DND-41 (cell line): ENCODE results near the gene ZDHHC13.

Experiments used
- ATAC-seq: fragments of 200-7000 bp; cut with Tn5 transposase; 3 replicates; pipeline ENCODE4 v1.9.1; 2021; ENCODE audit warnings: low read depth; ENCODE audit not compliant: insufficient read depth
- DNase-seq: peaks from one replicate; pipeline ENCODE4 v3.0.0-alpha.2; 2020
- H2AFZ ChIP-seq: 2 replicates; pipeline ENCODE4 v1.6.0; 2012; ENCODE audit warnings: low read depth, low read length
- H3K27ac ChIP-seq: 2 replicates; pipeline ENCODE4 v1.5.1; 2012; ENCODE audit warnings: low read length, inconsistent platforms
- H3K27me3 ChIP-seq: fragments of 200-600 bp; sonication (generic); 2 replicates; pipeline ENCODE4 v1.6.0; 2012; ENCODE audit warnings: low read length, mild to moderate bottlenecking, inconsistent platforms; ENCODE audit not compliant: insufficient read depth, poor library complexity
- H3K36me3 ChIP-seq: 2 replicates; pipeline ENCODE4 v1.5.1; 2012; ENCODE audit warnings: low read length, inconsistent platforms; ENCODE audit not compliant: insufficient read depth
- H3K4me1 ChIP-seq: 2 replicates; pipeline ENCODE4 v1.5.1; 2012; ENCODE audit warnings: mild to moderate bottlenecking, low read length; ENCODE audit not compliant: insufficient read depth
- H3K4me2 ChIP-seq: 2 replicates; pipeline ENCODE4 v1.6.0; 2012; ENCODE audit warnings: mild to moderate bottlenecking, moderate library complexity, low read length, inconsistent platforms; ENCODE audit not compliant: insufficient read depth
- H3K4me3 ChIP-seq, 2 experiments: fragments of 200-600 bp in 1 of 2; shearing (Covaris generic) in 1 of 2; 2 replicates each; pipeline ENCODE4 v1.5.1; 2012 to 2016; ENCODE audit warnings: inconsistent platforms in 2 of 2, low read length in 2 of 2, mild to moderate bottlenecking in 2 of 2, low read depth in 1 of 2, moderate library complexity in 1 of 2
- H3K79me2 ChIP-seq: 2 replicates; pipeline ENCODE4 v1.6.0; 2012; ENCODE audit warnings: low read length, inconsistent platforms; ENCODE audit not compliant: insufficient read depth
- H3K9ac ChIP-seq: 2 replicates; pipeline ENCODE4 v1.6.0; 2012; ENCODE audit warnings: low read depth, mild to moderate bottlenecking, inconsistent platforms, low read length, moderate library complexity
- H3K9me3 ChIP-seq: 2 replicates; pipeline ENCODE4 v1.5.1; 2012; ENCODE audit warnings: low read length, moderate library complexity, mild to moderate bottlenecking, inconsistent platforms; ENCODE audit not compliant: insufficient read depth, severe bottlenecking
- H4K20me1 ChIP-seq: 2 replicates; pipeline ENCODE4 v1.6.0; 2012; ENCODE audit warnings: low read length; ENCODE audit not compliant: insufficient read depth
- EZH2 ChIP-seq: IDR thresholded peaks from 3 replicates; pipeline ENCODE4 v1.6.1; 2012; ENCODE audit warnings: borderline replicate concordance, low read depth, mild to moderate bottlenecking, moderate library complexity, low read length, inconsistent platforms; ENCODE audit not compliant: severe bottlenecking
- TF ChIP-seq, protein P1 (sequence below): IDR thresholded peaks from 2 replicates; pipeline ENCODE4 v1.5.1; 2012; ENCODE audit warnings: borderline replicate concordance, low read length, moderate library complexity, mild to moderate bottlenecking; ENCODE audit not compliant: poor library complexity, severe bottlenecking; ENCODE audit errors: extremely low read depth

Gene ZDHHC13

GRCh38 chr11:19145319-19145718 is 28.4 kb downstream of the ZDHHC13 start:
- H3K36me3 ChIP-seq = peaks cover 34% of the 10 kb centered on the region; the same call in 1 of the 2 replicates

DNA sequence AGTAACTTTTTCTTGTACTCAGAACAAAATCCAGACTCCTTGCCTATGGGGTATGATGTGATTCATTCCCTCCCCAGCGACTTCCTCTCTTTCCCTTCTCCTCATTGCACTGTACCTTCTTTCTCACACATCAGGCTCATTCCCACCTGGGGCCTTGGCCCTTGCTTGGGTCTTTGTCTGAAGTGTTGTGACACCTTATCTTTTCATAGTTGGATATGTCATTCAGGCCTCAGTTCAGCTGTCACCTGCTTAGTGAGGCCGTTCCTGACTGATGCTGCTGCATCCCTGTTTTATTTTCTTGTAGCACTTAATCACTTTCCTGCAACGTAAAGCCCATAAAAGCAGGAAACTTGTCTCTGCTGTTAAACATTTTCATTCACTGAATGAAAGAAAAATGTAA is 39.9 kb downstream of the ZDHHC13 start:
- no peaks in the 10 kb centered on the region for H3K27me3 ChIP-seq
- no peak overlapping the region for H3K27ac ChIP-seq
- H3K4me1 ChIP-seq = no peaks in the 10 kb centered on the region
- no peaks in the 10 kb centered on the region for H3K79me2 ChIP-seq
- no peak overlapping the region for H3K4me2 ChIP-seq
- H3K9me3 ChIP-seq = no peaks in the 10 kb centered on the region
- H3K9ac ChIP-seq = no peak overlapping the region
- peaks cover 69% of the 10 kb centered on the region for H3K36me3 ChIP-seq
- no peak overlapping the region for H3K4me3 ChIP-seq
- ATAC-seq = no peak
- H4K20me1 ChIP-seq = no peaks in the 10 kb centered on the region
- no peak overlapping the region for H2AFZ ChIP-seq
- no peak for TF ChIP-seq EZH2
- TF ChIP-seq, protein P1, sequence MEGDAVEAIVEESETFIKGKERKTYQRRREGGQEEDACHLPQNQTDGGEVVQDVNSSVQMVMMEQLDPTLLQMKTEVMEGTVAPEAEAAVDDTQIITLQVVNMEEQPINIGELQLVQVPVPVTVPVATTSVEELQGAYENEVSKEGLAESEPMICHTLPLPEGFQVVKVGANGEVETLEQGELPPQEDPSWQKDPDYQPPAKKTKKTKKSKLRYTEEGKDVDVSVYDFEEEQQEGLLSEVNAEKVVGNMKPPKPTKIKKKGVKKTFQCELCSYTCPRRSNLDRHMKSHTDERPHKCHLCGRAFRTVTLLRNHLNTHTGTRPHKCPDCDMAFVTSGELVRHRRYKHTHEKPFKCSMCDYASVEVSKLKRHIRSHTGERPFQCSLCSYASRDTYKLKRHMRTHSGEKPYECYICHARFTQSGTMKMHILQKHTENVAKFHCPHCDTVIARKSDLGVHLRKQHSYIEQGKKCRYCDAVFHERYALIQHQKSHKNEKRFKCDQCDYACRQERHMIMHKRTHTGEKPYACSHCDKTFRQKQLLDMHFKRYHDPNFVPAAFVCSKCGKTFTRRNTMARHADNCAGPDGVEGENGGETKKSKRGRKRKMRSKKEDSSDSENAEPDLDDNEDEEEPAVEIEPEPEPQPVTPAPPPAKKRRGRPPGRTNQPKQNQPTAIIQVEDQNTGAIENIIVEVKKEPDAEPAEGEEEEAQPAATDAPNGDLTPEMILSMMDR = no peak
- DNase-seq = no peak

More at GRCh38 chr11:19145319-19145718, 28.4 kb downstream of the ZDHHC13 start:
- Histone ChIP-seq H3K4me2 (no peak overlapping the region), H4K20me1 (no peaks in the 10 kb centered on the region), H3K9me3 (no peaks in the 10 kb centered on the region), H2AFZ (no peak overlapping the region), H3K27ac (no peak overlapping the region), H3K79me2 (no peaks in the 10 kb centered on the region), H3K4me3 (no peak overlapping the region), H3K9ac (no peak overlapping the region), H3K27me3 (no peaks in the 10 kb centered on the region), H3K4me1 (no peaks in the 10 kb centered on the region)
- ATAC-seq (no peak), DNase-seq (no peak)
- TF ChIP-seq EZH2 = no peak
- TF ChIP-seq, protein P1 = no peak

GRCh38 chr11:19160847-19161246 is 43.9 kb downstream of the ZDHHC13 start:
- no peak overlapping the region for H3K4me3 ChIP-seq
- H2AFZ ChIP-seq = no peak overlapping the region
- H3K79me2 ChIP-seq = no peaks in the 10 kb centered on the region
- no peak overlapping the region for H3K9ac ChIP-seq
- DNase-seq = no peak
- no peaks in the 10 kb centered on the region for H3K27me3 ChIP-seq
- H3K36me3 ChIP-seq = peaks cover 47% of the 10 kb centered on the region
- H3K4me2 ChIP-seq = no peak overlapping the region
- ATAC-seq = no peak
- H3K4me1 ChIP-seq = no peaks in the 10 kb centered on the region
- no peaks in the 10 kb centered on the region for H3K9me3 ChIP-seq
- H4K20me1 ChIP-seq = no peaks in the 10 kb centered on the region
- H3K27ac ChIP-seq = no peak overlapping the region
- no peak for TF ChIP-seq EZH2
- TF ChIP-seq, protein P1 = no peak

GRCh38 chr11:19161651-19162050 is 44.7 kb downstream of the ZDHHC13 start:
- no peaks in the 10 kb centered on the region for H3K27me3 ChIP-seq
- no peaks in the 10 kb centered on the region for H3K79me2 ChIP-seq
- H3K4me1 ChIP-seq = no peaks in the 10 kb centered on the region
- no peak overlapping the region for H3K9ac ChIP-seq
- no peak overlapping the region for H3K27ac ChIP-seq
- no peak for TF ChIP-seq EZH2
- DNase-seq = no peak
- no peak overlapping the region for H3K4me3 ChIP-seq
- H2AFZ ChIP-seq = no peak overlapping the region
- no peak for ATAC-seq
- no peaks in the 10 kb centered on the region for H4K20me1 ChIP-seq
- H3K4me2 ChIP-seq = no peak overlapping the region
- H3K36me3 ChIP-seq = peaks cover 49% of the 10 kb centered on the region
- H3K9me3 ChIP-seq = no peaks in the 10 kb centered on the region
